HCT116 (cell line): ENCODE measurements around the gene USP15.

Source experiments
- CTCF ChIP-seq, 3 experiments: fragments of 200-600 bp in 1 of 3; sonication (generic) in 1 of 3; IDR thresholded peaks in 2 of 3; conservative IDR thresholded peaks in 1 of 3; 2 replicates each; pipeline ENCODE4 v1.5.1; 2012 to 2017; ENCODE audit warnings: low read depth in 2 of 3, low read length in 2 of 3, antibody characterized with exemption in 1 of 3, borderline replicate concordance in 1 of 3, control low read depth in 1 of 3, mild to moderate bottlenecking in 1 of 3, mixed read lengths in 1 of 3, mixed run types in 1 of 3, moderate library complexity in 1 of 3; ENCODE audit not compliant: insufficient read depth in 1 of 3
- TCF7L2 ChIP-seq: IDR thresholded peaks from 2 replicates; pipeline ENCODE4 v1.7.0; 2011; ENCODE audit warnings: borderline replicate concordance, inconsistent platforms; ENCODE audit not compliant: insufficient read depth, insufficient read length; ENCODE audit errors: extremely low read depth

GRCh38 chr12:62320054-62320453 lies 59.9 kb downstream of the USP15 start:
- TF ChIP-seq CTCF (IDR thresholded peaks at IDR 0.05 in 2 of 3, conservative IDR thresholded peaks at IDR 0.05 in 1 of 3; ENCODE audit: borderline replicate concordance in 1 of 3, insufficient read depth in 1 of 3, low read depth in 2 of 3, low read length in 2 of 3): no peak
- no peak for TF ChIP-seq TCF7L2
